NB4 (cell line): ENCODE measurements around the gene DLG2.

Experiments used
- POLR2A ChIP-seq: IDR thresholded peaks from 2 replicates; pipeline ENCODE4 v1.6.1; 2011; ENCODE audit warnings: mild to moderate bottlenecking; ENCODE audit not compliant: insufficient read length; ENCODE audit errors: extremely low read depth
- TF ChIP-seq, protein P1 (sequence below): IDR thresholded peaks from one replicate; pipeline ENCODE4 v1.5.1; 2012; ENCODE audit warnings: low read depth, low read length
- TF ChIP-seq, protein P2 (sequence below): IDR thresholded peaks from 2 replicates; pipeline ENCODE4 v1.6.1; 2011; ENCODE audit warnings: low read depth, low read length

DNA sequence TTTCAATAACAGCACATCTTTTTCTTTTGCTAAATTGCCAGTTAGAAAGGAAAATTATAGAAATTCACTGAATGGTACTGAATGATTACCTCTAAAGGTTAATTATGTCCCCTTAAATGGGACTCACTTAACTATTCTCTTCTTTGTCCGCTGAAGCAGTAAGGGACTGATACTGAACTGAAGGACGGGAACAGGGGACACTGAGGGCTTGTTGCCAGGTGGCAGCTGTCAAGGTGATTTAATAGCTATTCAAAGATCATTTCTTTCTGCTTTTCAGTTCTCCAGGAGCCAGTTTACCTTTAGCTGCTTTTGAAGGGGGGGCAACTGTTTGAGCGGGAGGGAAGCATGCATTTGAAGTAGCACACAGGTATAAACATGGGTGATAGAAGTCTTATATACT, 2015.5 kb downstream of the DLG2 start:
- TF ChIP-seq, protein P1, sequence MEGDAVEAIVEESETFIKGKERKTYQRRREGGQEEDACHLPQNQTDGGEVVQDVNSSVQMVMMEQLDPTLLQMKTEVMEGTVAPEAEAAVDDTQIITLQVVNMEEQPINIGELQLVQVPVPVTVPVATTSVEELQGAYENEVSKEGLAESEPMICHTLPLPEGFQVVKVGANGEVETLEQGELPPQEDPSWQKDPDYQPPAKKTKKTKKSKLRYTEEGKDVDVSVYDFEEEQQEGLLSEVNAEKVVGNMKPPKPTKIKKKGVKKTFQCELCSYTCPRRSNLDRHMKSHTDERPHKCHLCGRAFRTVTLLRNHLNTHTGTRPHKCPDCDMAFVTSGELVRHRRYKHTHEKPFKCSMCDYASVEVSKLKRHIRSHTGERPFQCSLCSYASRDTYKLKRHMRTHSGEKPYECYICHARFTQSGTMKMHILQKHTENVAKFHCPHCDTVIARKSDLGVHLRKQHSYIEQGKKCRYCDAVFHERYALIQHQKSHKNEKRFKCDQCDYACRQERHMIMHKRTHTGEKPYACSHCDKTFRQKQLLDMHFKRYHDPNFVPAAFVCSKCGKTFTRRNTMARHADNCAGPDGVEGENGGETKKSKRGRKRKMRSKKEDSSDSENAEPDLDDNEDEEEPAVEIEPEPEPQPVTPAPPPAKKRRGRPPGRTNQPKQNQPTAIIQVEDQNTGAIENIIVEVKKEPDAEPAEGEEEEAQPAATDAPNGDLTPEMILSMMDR, result no peak
- TF ChIP-seq POLR2A, result no peak
- TF ChIP-seq, protein P2, sequence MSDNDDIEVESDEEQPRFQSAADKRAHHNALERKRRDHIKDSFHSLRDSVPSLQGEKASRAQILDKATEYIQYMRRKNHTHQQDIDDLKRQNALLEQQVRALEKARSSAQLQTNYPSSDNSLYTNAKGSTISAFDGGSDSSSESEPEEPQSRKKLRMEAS, result no peak
